GM15510 (cell line): ENCODE measurements around the gene S100A2.

ENCODE experiments used
- POLR2A ChIP-seq: IDR thresholded peaks from 3 replicates; pipeline ENCODE4 v1.6.1; 2011; ENCODE audit warnings: borderline replicate concordance; ENCODE audit not compliant: insufficient read length; ENCODE audit errors: extremely low read depth

S100A2 gene

GRCh38 chr1:153513023-153513422 lies 52.6 kb downstream of the S100A2 start:
- no peak for TF ChIP-seq POLR2A
